Superior temporal gyrus (tissue), 1 donor: ENCODE measurements around the gene TOP3A.
"Not testable (repeated sequence)": the region's sequence is repeated elsewhere in the genome, so short reads cannot be mapped to it uniquely, and the experiment has no call there.

Source experiments
- DNase-seq: peaks from one replicate; pipeline ENCODE4 v3.0.0-alpha.2; 2016; ENCODE audit errors: extremely low spot score

The TOP3A gene, protein sequence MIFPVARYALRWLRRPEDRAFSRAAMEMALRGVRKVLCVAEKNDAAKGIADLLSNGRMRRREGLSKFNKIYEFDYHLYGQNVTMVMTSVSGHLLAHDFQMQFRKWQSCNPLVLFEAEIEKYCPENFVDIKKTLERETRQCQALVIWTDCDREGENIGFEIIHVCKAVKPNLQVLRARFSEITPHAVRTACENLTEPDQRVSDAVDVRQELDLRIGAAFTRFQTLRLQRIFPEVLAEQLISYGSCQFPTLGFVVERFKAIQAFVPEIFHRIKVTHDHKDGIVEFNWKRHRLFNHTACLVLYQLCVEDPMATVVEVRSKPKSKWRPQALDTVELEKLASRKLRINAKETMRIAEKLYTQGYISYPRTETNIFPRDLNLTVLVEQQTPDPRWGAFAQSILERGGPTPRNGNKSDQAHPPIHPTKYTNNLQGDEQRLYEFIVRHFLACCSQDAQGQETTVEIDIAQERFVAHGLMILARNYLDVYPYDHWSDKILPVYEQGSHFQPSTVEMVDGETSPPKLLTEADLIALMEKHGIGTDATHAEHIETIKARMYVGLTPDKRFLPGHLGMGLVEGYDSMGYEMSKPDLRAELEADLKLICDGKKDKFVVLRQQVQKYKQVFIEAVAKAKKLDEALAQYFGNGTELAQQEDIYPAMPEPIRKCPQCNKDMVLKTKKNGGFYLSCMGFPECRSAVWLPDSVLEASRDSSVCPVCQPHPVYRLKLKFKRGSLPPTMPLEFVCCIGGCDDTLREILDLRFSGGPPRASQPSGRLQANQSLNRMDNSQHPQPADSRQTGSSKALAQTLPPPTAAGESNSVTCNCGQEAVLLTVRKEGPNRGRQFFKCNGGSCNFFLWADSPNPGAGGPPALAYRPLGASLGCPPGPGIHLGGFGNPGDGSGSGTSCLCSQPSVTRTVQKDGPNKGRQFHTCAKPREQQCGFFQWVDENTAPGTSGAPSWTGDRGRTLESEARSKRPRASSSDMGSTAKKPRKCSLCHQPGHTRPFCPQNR

DNA sequence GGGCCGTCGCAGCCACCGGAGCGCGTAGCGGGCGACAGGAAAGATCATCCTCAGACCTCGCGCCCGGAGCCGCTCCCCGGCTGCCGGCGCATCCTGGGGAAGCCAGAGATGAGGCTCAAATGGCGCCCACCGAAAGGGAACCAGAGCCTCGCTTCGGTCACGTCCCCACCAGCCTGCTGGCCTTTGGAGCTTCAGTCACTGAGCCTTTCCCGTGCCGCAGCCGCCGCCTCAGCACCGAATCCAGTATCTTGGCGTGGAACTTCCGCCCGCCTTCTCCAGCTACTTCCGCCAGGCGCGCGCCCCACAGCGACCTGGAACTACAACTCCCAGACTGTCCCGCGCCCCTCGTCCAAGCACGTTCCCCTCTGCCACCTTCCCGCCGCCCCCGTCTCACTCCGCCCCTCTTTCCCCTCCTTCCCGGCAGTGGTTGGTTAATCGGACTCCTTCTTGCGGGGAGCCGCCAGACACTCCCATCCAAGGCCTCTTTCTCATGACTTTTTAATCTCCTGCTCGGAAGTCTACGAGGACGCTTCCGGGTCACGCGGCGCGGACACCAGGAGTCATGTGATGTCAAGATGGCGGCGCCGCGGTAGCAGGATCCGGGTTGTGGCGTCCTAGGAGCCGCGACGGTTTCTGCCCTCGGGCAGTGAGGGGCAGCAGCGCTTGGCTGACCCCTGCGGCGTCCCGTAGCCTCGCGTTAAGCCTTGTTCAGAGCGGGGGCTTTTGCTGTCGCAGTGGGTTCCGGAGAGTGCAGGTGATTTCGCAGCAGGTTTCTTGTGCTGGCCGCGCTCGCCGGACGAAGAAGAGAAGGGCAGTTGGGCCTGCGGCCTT lies at the start of gene TOP3A, which contains the start of gene SMCR8:
TSS of gene TOP3A (minus strand) at position 264 of the 831 bp plus-strand sequence. CDS start at position 48, 216 bp downstream.
TSS of gene SMCR8 (plus strand) at position 563 of the 831 bp plus-strand sequence. CDS start 497 bp downstream, outside the sequence.
- peak; percentile 96 for DNase-seq

GRCh38 chr17:18364166-18364565 lies 49.4 kb upstream of the TOP3A start:
- no peak for DNase-seq

DNA sequence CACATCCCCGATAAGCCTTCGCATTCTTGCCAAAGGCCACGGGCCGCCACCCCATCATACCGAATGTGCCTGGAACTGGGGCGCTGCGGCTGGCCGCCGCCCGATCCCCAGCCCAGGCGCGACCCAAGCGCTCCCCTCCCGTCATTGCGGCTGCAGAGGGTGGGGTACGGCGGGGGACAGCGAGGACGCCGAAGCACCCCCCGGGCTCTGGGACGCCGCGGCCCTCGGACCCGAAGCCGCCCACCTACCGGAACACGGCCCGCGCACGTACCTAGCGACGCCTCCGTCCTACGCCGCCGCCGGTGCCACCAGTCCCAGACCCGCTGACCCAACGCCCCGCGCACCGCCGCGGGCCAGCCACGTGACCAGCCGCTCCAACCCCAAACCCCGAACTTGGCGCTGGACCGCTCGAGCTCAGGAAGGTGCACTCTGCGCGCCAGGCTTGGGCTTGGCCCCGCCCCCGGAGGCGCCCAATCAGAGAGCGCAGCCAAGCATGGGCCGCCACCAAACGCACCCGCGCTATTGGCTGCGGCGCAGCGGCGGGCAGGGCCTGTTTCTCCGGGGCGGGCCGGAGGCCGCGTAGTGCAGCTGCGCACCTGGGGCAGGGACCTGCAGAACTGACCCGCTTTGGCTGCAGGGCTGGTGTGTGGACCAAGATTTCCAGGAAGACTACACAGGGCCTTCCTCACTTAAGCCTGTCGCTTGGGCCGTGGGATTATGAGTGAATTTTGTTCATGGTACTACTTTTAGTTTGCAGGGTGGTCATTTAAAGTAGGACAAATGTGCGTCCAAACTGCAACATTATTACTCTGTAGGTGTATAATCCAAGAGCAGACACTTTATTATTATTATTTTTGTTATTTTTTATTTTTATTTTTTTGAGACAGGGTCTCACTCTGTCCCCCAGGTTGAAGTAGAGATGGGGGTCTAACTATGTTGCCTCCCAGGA lies 48.6 kb upstream of the TOP3A start, which contains the start of gene SHMT1:
TSS of gene SHMT1 (minus strand) at position 450 of the 949 bp plus-strand sequence. CDS start 7,569 bp downstream, outside the sequence.
- peak; percentile 94 for DNase-seq

GRCh38 chr17:18362698-18363100 lies 47.9 kb upstream of the TOP3A start:
- peak; percentile 93 for DNase-seq

GRCh38 chr17:18361837-18362697 lies 47.3 kb upstream of the TOP3A start:
- peak; percentile 62 for DNase-seq

- DNase-seq: no peak
These were observed 45.7 kb upstream of the TOP3A start for GRCh38 chr17:18360518-18360917.

DNA sequence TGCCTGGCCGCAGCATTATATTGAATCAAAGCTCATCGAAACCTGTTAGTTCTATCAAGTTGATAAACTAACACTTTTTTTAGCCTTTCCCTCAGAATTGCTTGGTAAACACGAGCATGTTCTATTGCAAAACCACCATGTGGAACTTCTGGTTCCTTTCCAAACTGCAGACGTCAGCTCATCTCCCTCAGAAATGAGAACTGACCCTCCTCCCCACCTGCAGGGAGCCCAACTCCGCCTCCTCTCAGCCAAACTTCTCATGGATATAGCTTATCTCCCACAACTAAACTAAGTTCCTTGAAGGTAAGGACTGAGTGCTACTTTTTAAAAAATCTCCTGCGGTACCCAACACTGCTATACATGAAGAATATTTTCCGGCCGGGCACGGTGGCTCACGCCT lies 41.8 kb upstream of the TOP3A start:
- peak; percentile 39 for DNase-seq

DNA sequence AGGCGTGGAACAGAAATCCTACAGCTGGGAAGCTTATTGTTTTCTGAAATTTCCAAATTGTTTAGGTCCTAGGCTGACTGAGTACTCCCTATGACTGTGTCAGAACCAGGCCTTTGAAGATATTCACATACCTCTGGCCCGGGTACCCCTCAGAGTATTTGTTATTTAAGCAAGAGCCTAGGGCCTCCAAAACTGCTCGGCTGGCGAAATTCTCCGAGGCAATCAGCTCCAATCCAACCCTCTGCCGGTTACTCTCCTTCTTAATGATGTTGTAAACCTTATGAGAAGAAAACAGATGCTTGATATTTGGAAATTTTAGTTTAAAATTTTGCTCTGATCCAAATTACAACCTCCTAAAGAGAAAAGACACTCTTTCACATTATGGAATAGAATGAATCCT lies 38.7 kb upstream of the TOP3A start:
- DNase-seq: no peak

GRCh38 chr17:18344021-18344420 lies 29.2 kb upstream of the TOP3A start:
- DNase-seq: no peak

- no peak for DNase-seq
These were observed 25.1 kb upstream of the TOP3A start for GRCh38 chr17:18339933-18340332.

GRCh38 chr17:18338158-18338557 lies 23.4 kb upstream of the TOP3A start:
- DNase-seq: not testable (repeated sequence)

DNA sequence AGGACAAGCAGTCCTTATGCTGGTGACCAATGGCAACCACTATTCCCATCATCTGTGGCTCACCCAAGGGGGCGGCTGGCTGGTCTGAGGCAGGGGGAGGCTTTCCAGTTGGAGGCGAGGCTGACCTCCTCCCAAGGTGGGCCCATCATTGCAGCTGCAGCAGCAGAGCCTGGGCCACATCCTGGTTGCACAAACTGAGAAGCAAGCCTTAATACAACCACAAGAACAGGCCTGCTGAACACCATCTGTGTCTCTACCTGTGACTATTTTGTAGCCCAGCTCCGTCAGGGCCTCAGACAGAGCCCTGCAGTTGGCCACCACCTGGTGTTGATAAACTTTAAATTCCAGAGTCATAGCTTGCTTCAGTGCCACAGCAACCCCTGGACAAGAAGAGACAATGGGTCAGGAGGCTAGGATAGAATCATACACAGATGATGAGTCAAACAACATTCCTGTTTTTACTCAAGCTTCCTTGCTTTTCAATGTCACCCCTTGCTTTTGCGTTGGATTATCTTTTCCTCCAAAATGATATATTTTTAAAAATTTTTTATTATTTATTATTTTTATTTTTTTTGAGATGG lies 18.2 kb upstream of the TOP3A start:
- no peak for DNase-seq

GRCh38 chr17:18331879-18332278 lies 17.1 kb upstream of the TOP3A start:
- no peak for DNase-seq

DNA sequence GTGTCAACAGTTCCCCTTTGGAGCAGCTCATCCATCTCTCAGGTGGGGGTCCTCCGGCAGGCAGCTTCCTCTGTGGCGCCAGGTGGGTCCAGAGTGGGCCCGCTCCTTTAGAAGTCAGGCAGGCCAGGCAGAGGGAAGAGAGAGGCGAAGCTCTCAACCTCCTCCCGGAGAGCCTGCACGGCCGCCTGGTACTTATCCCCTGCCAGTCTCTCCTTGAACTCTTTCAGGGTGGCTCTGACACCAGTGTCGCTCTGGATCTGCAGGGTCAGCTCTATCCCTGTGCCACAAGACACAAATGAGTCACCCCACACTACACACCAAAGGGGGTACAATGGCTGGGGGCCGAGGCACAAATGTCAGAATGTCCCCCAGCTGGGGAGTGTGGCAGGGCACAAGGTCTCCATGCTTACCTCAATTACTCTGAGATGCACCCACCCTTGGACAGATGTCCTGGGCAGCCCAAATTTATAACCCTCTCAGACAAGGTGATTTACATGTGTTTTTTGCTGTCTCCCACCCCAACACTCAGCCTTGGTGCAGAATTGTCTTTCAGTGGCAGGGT lies 13.9 kb upstream of the TOP3A start:
- no peak for DNase-seq

DNA sequence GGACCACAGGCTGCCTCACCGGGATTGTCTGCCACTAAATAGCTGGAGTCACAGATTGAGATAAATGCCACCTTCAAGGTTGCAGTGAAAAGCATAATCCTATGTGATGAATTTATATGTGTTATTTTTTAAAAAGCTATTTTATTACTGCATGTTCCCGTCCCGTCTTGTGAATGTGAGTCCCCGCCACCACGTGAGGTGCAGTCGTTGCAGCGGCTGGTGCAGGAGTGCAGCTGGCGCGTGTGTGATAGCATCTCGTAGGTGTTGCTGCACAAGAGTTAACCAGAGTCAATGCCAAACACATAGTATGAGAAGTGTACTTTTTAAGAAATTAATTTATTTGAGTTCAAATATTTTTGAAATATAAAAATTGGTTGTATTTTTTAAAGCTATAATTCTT lies 12.8 kb upstream of the TOP3A start:
- no peak for DNase-seq

GRCh38 chr17:18327093-18327492 lies 12.3 kb upstream of the TOP3A start:
- no peak for DNase-seq

DNA sequence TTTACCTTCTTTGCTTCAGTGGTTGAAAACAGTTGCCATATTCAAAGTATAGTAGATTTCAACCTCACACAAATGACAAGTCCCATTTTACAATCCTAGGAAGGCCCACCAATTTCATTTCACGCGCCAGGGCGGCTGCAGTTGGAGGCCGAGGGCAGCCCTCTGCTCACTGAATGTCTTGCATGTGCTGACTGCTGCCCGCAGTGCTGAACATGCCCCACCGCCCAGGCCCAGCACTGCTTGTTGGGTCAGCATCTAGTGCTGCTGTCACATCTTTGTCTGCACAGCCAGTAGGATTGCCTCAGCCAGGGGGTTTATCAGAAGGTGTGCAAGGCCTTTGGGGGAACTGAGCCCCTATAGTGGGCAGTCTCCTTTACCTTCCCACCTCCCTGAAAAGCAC lies 11.8 kb upstream of the TOP3A start:
- DNase-seq: no peak

DNA sequence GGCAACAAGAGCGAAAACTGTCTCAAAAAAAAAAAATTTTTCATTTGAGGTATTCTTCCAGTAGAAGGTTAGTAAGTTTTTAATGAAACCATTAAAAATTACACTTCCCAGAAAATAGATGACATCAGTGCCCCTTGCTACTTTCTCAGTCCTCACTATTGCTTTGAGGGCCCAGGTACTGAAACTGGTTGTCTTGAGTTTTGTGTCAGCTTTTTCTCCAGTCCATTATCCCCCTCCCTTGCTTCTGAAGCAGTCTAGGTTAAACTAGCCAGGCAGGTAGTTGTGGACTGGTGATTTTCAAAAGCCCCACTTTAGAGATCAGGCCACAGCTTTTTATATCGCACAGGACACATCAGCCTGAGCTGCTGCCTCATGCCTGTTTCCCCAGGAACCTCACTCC lies 11.2 kb upstream of the TOP3A start:
- DNase-seq: no peak
